Thyroid gland (tissue), 4 donors: ENCODE data around the gene RGS5. TPM values are rescaled to one million over a fixed set of nuclear protein-coding genes. Genes with fewer than 3 reads are reported as not detected.
"Not testable (repeated sequence)": the region's sequence is repeated elsewhere in the genome, so short reads cannot be mapped to it uniquely, and the experiment has no call there.

Experiments used
- DNase-seq, 2 donors: peaks; one replicate each; pipeline ENCODE4 v3.0.0-alpha.2; 2019
- H3K27ac ChIP-seq, 3 donors: fragments of 200-600 bp; sonication (generic); 1 replicate in 2 of 3; 2 replicates in 1 of 3; pipeline ENCODE4 v1.5.1; 2016 to 2019; ENCODE audit warnings: mild to moderate bottlenecking in 1 of 3, moderate library complexity in 1 of 3
- H3K27me3 ChIP-seq: fragments of 200-600 bp; sonication (generic); one replicate; pipeline ENCODE4 v1.5.1; 2019
- H3K36me3 ChIP-seq, 2 donors: fragments of 200-600 bp; sonication (generic); one replicate each; pipeline ENCODE4 v1.5.1; 2016 to 2019
- H3K4me1 ChIP-seq, 2 donors: fragments of 200-600 bp; sonication (generic); one replicate each; pipeline ENCODE4 v1.5.1; 2017 to 2019
- H3K4me3 ChIP-seq, 3 donors: fragments of 200-600 bp; sonication (generic); replicated peaks in 1 of 3; 1 replicate in 2 of 3; 2 replicates in 1 of 3; pipeline ENCODE4 v1.5.1; 2016; ENCODE audit warnings: mild to moderate bottlenecking in 1 of 3
- H3K9me3 ChIP-seq: fragments of 200-600 bp; sonication (generic); one replicate; pipeline ENCODE4 v1.5.1; 2017
- CTCF ChIP-seq, 6 experiments: fragments of 200-600 bp in 3 of 6; fragments of 450-650 bp in 3 of 6; sonication (generic) in 3 of 6; IDR thresholded peaks; one replicate each; pipeline ENCODE4 v1.5.1; 2016 to 2019; ENCODE audit warnings: antibody characterized with exemption in 6 of 6, mild to moderate bottlenecking in 2 of 6, inconsistent platforms in 1 of 6, moderate library complexity in 1 of 6
- POLR2A ChIP-seq, 2 donors: fragments of 450-650 bp; IDR thresholded peaks; one replicate each; pipeline ENCODE4 v1.6.1; 2017; ENCODE audit warnings: antibody characterized with exemption in 2 of 2, mild to moderate bottlenecking in 2 of 2, moderate library complexity in 1 of 2
- WGBS, 2 donors: methylation state at CpG; one replicate each; pipeline ENCODE4 v1.1.5; 2017; 5-methylcytosine and 5-hydroxymethylcytosine counted together
- intact Hi-C: fragments of 100-400 bp; cut with DNase I; formaldehyde crosslinking; loops from one replicate; pipeline ENCODE4 v1.15.1; 2023
- total RNA-seq, 4 donors: library from RNA; depleted of rRNA; stranded (reverse); fragments of >200 nt; gene quantifications; one replicate each; pipeline ENCODE4 v1.2.3, GENCODE V29; 2016

The RGS5 gene
- total RNA-seq = 100 to 1,000 TPM in 2 of 4 donors, 10 to 100 TPM in 2; 72.3 to 532 (median 103) TPM

- H3K4me3 ChIP-seq = no peak within 1 kb of the TSS
- DNase-seq = no peak
- no peak within 1 kb of the TSS for H3K27ac ChIP-seq
- no peaks in the 10 kb centered on the region for H3K36me3 ChIP-seq
- no peak for TF ChIP-seq CTCF (IDR thresholded peaks at IDR 0.05)
- H3K27me3 ChIP-seq = no peaks in the 10 kb centered on the region
- intact Hi-C loops = no loop called here
- WGBS, 2 donors = 41 to 49% methylated on average over 4 of the region's 4 CpGs
- no peaks in the 10 kb centered on the region for H3K9me3 ChIP-seq
- H3K4me1 ChIP-seq = no peaks in the 10 kb centered on the region
Measured at GRCh38 chr1:163202833-163203451, at the start of gene RGS5. TSS of gene RGS5 (minus strand) at chr1:163202916. CDS start at chr1:163202835, 81 bp downstream.

GRCh38 chr1:163250382-163250974 is 47.8 kb upstream of the RGS5 start:
- no peak for DNase-seq
- WGBS, 2 donors = 50 to 73% methylated on average over 2 of the region's 2 CpGs
- H3K27ac ChIP-seq = no peak overlapping the region
- H3K4me3 ChIP-seq = no peak overlapping the region
- TF ChIP-seq POLR2A (IDR thresholded peaks at IDR 0.05) = no peak
- TF ChIP-seq CTCF (IDR thresholded peaks at IDR 0.05) = no peak
- H3K27me3 ChIP-seq = no peaks in the 10 kb centered on the region
- no peaks in the 10 kb centered on the region for H3K9me3 ChIP-seq
- intact Hi-C loops = no loop called here
- no peaks in the 10 kb centered on the region for H3K4me1 ChIP-seq
- no peaks in the 10 kb centered on the region for H3K36me3 ChIP-seq

GRCh38 chr1:163248064-163248463 is 45.3 kb upstream of the RGS5 start:
- no peak for TF ChIP-seq POLR2A (IDR thresholded peaks at IDR 0.05)
- no peak for TF ChIP-seq CTCF (IDR thresholded peaks at IDR 0.05)
- no peaks in the 10 kb centered on the region for H3K36me3 ChIP-seq
- no peak for DNase-seq
- intact Hi-C loops = no loop called here
- no peaks in the 10 kb centered on the region for H3K4me1 ChIP-seq
- no peak overlapping the region for H3K4me3 ChIP-seq
- H3K9me3 ChIP-seq = no peaks in the 10 kb centered on the region
- no peaks in the 10 kb centered on the region for H3K27me3 ChIP-seq
- no peak overlapping the region for H3K27ac ChIP-seq

- DNase-seq, H3K27ac ChIP-seq, intact Hi-C loops, H3K36me3 ChIP-seq, H3K9me3 ChIP-seq, H3K4me3 ChIP-seq, H3K4me1 ChIP-seq, H3K27me3 ChIP-seq: not testable (repeated sequence)
- 100% methylated on average over 1 of the region's 1 CpG for WGBS, 2 donors
Measured at GRCh38 chr1:163244648-163245047, 41.9 kb upstream of the RGS5 start.

- 91 to 93% methylated on average over 3 of the region's 3 CpGs for WGBS, 2 donors
- no peak overlapping the region for H3K4me3 ChIP-seq
- no peaks in the 10 kb centered on the region for H3K36me3 ChIP-seq
- intact Hi-C loops = no loop called here
- TF ChIP-seq CTCF (IDR thresholded peaks at IDR 0.05) (no peak), POLR2A (IDR thresholded peaks at IDR 0.05) (no peak)
- H3K27ac ChIP-seq = no peak overlapping the region
- H3K4me1 ChIP-seq = no peaks in the 10 kb centered on the region
- H3K27me3 ChIP-seq = no peaks in the 10 kb centered on the region
- H3K9me3 ChIP-seq = no peaks in the 10 kb centered on the region
- DNase-seq = no peak
Measured at GRCh38 chr1:163241746-163242145, 39.0 kb upstream of the RGS5 start.
